HepG2 (cell line): ENCODE results near the gene SULT2A1. TPM values are rescaled to one million over a fixed set of nuclear protein-coding genes. Genes with fewer than 3 reads are reported as not detected.

Source experiments
- ARID2 ChIP-seq: sonication (generic); formaldehyde crosslinking; IDR thresholded peaks from 2 replicates; pipeline ENCODE4 v1.8.1; 2022; ENCODE audit warnings: mild to moderate bottlenecking, missing genetic modification reagents, borderline replicate concordance
- ATAD3A ChIP-seq: sonication (generic); formaldehyde crosslinking; IDR thresholded peaks from 2 replicates; pipeline ENCODE4 v1.4.0; 2020; ENCODE audit warnings: missing genetic modification reagents
- BHLHE40 ChIP-seq: IDR thresholded peaks from 2 replicates; pipeline ENCODE4 v1.6.1; 2011; ENCODE audit warnings: low read length, improper control_type of control experiment
- CBX5 ChIP-seq: sonication (generic); formaldehyde crosslinking; IDR thresholded peaks from 2 replicates; pipeline ENCODE4 v1.4.0; 2020; ENCODE audit warnings: missing genetic modification reagents, borderline replicate concordance
- CREM ChIP-seq, 2 experiments: sonication (generic) in 1 of 2; formaldehyde crosslinking in 1 of 2; IDR thresholded peaks; 2 replicates each; pipeline versions ENCODE4 v1.4.0 to v1.6.1; 2016 to 2020; ENCODE audit warnings: antibody characterized with exemption in 1 of 2, mild to moderate bottlenecking in 1 of 2, missing genetic modification reagents in 1 of 2
- EZH2 ChIP-seq: conservative IDR thresholded peaks from 2 replicates; pipeline ENCODE4 v1.6.1; 2012; ENCODE audit warnings: mild to moderate bottlenecking, low read depth, low read length, moderate library complexity
- HCFC1 ChIP-seq: fragments of 150-350 bp; IDR thresholded peaks from 2 replicates; pipeline ENCODE4 v1.6.1; 2014; ENCODE audit warnings: low read depth, low read length
- HIVEP1 ChIP-seq: sonication (generic); formaldehyde crosslinking; IDR thresholded peaks from 2 replicates; pipeline ENCODE4 v1.4.0; 2020; ENCODE audit warnings: mild to moderate bottlenecking, missing genetic modification reagents
- HNRNPK ChIP-seq: fragments of 200-400 bp; formaldehyde crosslinking; IDR thresholded peaks from 2 replicates; pipeline ENCODE4 v1.6.1; 2018; ENCODE audit warnings: low read length, low read depth, moderate library complexity, mild to moderate bottlenecking; ENCODE audit not compliant: poor library complexity, severe bottlenecking
- KAT8 ChIP-seq: IDR thresholded peaks from 2 replicates; pipeline ENCODE4 v1.6.1; 2016; ENCODE audit warnings: missing genetic modification reagents, missing compliant biosample characterization
- MAFF ChIP-seq: IDR thresholded peaks from 2 replicates; pipeline ENCODE4 v1.6.1; 2011; ENCODE audit warnings: low read depth, low read length, improper control_type of control experiment
- MIER2 ChIP-seq: IDR thresholded peaks from 2 replicates; pipeline ENCODE4 v1.6.1; 2016; ENCODE audit warnings: missing biosample characterization, missing genetic modification reagents
- MNT ChIP-seq: fragments of 450-650 bp; IDR thresholded peaks from 2 replicates; pipeline ENCODE4 v1.6.1; 2016
- MYNN ChIP-seq: sonication (generic); formaldehyde crosslinking; IDR thresholded peaks from 2 replicates; pipeline ENCODE4 v1.4.0; 2020; ENCODE audit warnings: mild to moderate bottlenecking, low read depth, missing genetic modification reagents
- NBN ChIP-seq: fragments of 450-650 bp; conservative IDR thresholded peaks from 2 replicates; pipeline ENCODE4 v1.6.1; 2017
- NR3C1 ChIP-seq: sonication (generic); formaldehyde crosslinking; IDR thresholded peaks from 2 replicates; pipeline ENCODE4 v1.4.0; 2020; ENCODE audit warnings: missing genetic modification reagents
- PAX8 ChIP-seq: sonication (generic); formaldehyde crosslinking; IDR thresholded peaks from 2 replicates; pipeline ENCODE4 v1.8.0; 2022; ENCODE audit warnings: mild to moderate bottlenecking, missing genetic modification reagents, borderline replicate concordance
- PCBP2 ChIP-seq: fragments of 200-400 bp; formaldehyde crosslinking; optimal IDR thresholded peaks from 2 replicates; pipeline ENCODE3; 2018; ENCODE audit warnings: low read length, low read depth; ENCODE audit not compliant: poor library complexity, severe bottlenecking
- RBFOX2 ChIP-seq: fragments of 200-400 bp; formaldehyde crosslinking; IDR thresholded peaks from 2 replicates; pipeline ENCODE4 v1.6.1; 2017; ENCODE audit warnings: low read depth, mild to moderate bottlenecking, low read length
- RFX1 ChIP-seq: fragments of 450-650 bp; IDR thresholded peaks from 2 replicates; pipeline ENCODE4 v1.6.1; 2017
- SMARCE1 ChIP-seq: fragments of 450-650 bp; IDR thresholded peaks from 2 replicates; pipeline ENCODE4 v1.6.1; 2017; ENCODE audit warnings: borderline replicate concordance
- TCF7 ChIP-seq: sonication (generic); IDR thresholded peaks from 2 replicates; pipeline ENCODE4 v1.6.1; 2016; ENCODE audit warnings: antibody characterized with exemption, low read depth
- TGIF2 ChIP-seq: IDR thresholded peaks from 2 replicates; pipeline ENCODE4 v1.6.1; 2016; ENCODE audit warnings: control low read depth, missing compliant biosample characterization
- TP53 ChIP-seq: sonication (generic); formaldehyde crosslinking; conservative IDR thresholded peaks from 2 replicates; pipeline ENCODE4 v1.4.0; 2020; ENCODE audit warnings: missing genetic modification reagents
- ZBTB34 ChIP-seq: sonication (generic); formaldehyde crosslinking; IDR thresholded peaks from 2 replicates; pipeline ENCODE4 v1.8.0; 2022; ENCODE audit warnings: mild to moderate bottlenecking, missing genetic modification reagents
- ZNF136 ChIP-seq: sonication (generic); formaldehyde crosslinking; IDR thresholded peaks from 2 replicates; pipeline ENCODE4 v1.8.1; 2022; ENCODE audit warnings: low read depth, mild to moderate bottlenecking, moderate library complexity, missing genetic modification reagents
- ZNF143 ChIP-seq: sonication (generic); formaldehyde crosslinking; IDR thresholded peaks from 2 replicates; pipeline ENCODE4 v1.4.0; 2020; ENCODE audit warnings: missing genetic modification reagents
- ZNF256 ChIP-seq: sonication (generic); formaldehyde crosslinking; conservative IDR thresholded peaks from 2 replicates; pipeline ENCODE4 v1.4.0; 2020; ENCODE audit warnings: missing genetic modification reagents
- ZNF282 ChIP-seq: fragments of 450-650 bp; IDR thresholded peaks from 2 replicates; pipeline ENCODE4 v1.6.1; 2018; ENCODE audit not compliant: partially characterized antibody
- ZNF782 ChIP-seq: sonication (generic); formaldehyde crosslinking; IDR thresholded peaks from 2 replicates; pipeline ENCODE4 v1.4.0; 2020; ENCODE audit warnings: missing genetic modification reagents, mild to moderate bottlenecking, borderline replicate concordance
- ZNF790 ChIP-seq: sonication (generic); formaldehyde crosslinking; IDR thresholded peaks from 2 replicates; pipeline ENCODE4 v1.8.0; 2022; ENCODE audit warnings: missing genetic modification reagents, mild to moderate bottlenecking, borderline replicate concordance
- polyA plus RNA-seq, 8 experiments: library from polyadenylated mRNA; depleted of rRNA in 3 of 8; stranded (reverse) in 7 of 8; unstranded in 1 of 8; fragments of >200 nt; fragmentation: Illumina TruSeq in 4 of 8; extraction: Trizol in 4 of 8; gene quantifications; 2 replicates each; pipeline versions ENCODE4 v1.2.1 to v1.2.3, GENCODE V29; 2011 to 2016; ENCODE audit warnings: low read depth in 4 of 8, missing spikeins in 1 of 8, mixed read lengths in 1 of 8; ENCODE audit not compliant: insufficient read depth in 1 of 8
- total RNA-seq, 5 experiments: library from RNA; depleted of rRNA; stranded (reverse); fragments of >200 nt; fragmentation: Illumina TruSeq; extraction: Trizol; gene quantifications; 2 replicates each; pipeline ENCODE4 v1.2.3, GENCODE V29; 2016; ENCODE audit warnings: low read depth in 1 of 5

Gene SULT2A1
- total and polyA plus RNA-seq, 2 of the 13 experiments (the other 11 are each of a cell fraction or from before 2014, with no cell fraction given), result 137 to 193 TPM

- TF ChIP-seq ATAD3A (CRISPR knock-in tag) (no peak), HIVEP1 (CRISPR knock-in tag) (no peak), SMARCE1 (no peak), CREM (IDR thresholded peaks at IDR 0.05) (peak; percentile 75; the same call in 1 of the 2 replicates), CREM (CRISPR knock-in tag; IDR thresholded peaks at IDR 0.05) (no peak), CBX5 (CRISPR knock-in tag) (peak; percentile 44; the same call in 1 of the 2 replicates), TGIF2 (peak; percentile 65; the same call in 1 of the 2 replicates), ZNF790 (CRISPR knock-in tag) (no peak), MAFF (no peak), TP53 (CRISPR knock-in tag) (no peak), HNRNPK (no peak), HCFC1 (no peak), EZH2 (no peak), ZNF143 (no peak), KAT8 (CRISPR knock-in tag) (peak; percentile 78), ZBTB34 (CRISPR knock-in tag) (peak; percentile 84; the same call in 1 of the 2 replicates), BHLHE40 (peak; percentile 26; the same call in 1 of the 2 replicates), ZNF256 (CRISPR knock-in tag) (no peak), PCBP2 (no peak), MNT (no peak), MIER2 (peak; percentile 68; the same call in 1 of the 2 replicates), ZNF782 (CRISPR knock-in tag) (no peak), ARID2 (peak; percentile 76; the same call in 1 of the 2 replicates), ZNF136 (CRISPR knock-in tag) (no peak; the same call in 1 of the 2 replicates), NR3C1 (no peak), ZNF282 (no peak), MYNN (CRISPR knock-in tag) (no peak), RFX1 (no peak), RBFOX2 (no peak), NBN (no peak), TCF7 (peak; percentile 68), PAX8 (no peak)
Measured at GRCh38 chr19:47886010-47886559, at the start of gene SULT2A1 (continued).
